HG03378 (cell line): ENCODE data around the gene CABP4.
A peak's percentile ranks its signal among the peaks of the same experiment; 100 is the strongest.
"Not testable (repeated sequence)": the region's sequence is repeated elsewhere in the genome, so short reads cannot be mapped to it uniquely, and the experiment has no call there.

Experiments used
- ATAC-seq: cut with Tn5 transposase; IDR thresholded peaks from one replicate; pipeline ENCODE4 v1.9.1; 2021; ENCODE audit warnings: mild to moderate bottlenecking, moderate library complexity; ENCODE audit not compliant: unreplicated experiment

The CABP4 gene

DNA sequence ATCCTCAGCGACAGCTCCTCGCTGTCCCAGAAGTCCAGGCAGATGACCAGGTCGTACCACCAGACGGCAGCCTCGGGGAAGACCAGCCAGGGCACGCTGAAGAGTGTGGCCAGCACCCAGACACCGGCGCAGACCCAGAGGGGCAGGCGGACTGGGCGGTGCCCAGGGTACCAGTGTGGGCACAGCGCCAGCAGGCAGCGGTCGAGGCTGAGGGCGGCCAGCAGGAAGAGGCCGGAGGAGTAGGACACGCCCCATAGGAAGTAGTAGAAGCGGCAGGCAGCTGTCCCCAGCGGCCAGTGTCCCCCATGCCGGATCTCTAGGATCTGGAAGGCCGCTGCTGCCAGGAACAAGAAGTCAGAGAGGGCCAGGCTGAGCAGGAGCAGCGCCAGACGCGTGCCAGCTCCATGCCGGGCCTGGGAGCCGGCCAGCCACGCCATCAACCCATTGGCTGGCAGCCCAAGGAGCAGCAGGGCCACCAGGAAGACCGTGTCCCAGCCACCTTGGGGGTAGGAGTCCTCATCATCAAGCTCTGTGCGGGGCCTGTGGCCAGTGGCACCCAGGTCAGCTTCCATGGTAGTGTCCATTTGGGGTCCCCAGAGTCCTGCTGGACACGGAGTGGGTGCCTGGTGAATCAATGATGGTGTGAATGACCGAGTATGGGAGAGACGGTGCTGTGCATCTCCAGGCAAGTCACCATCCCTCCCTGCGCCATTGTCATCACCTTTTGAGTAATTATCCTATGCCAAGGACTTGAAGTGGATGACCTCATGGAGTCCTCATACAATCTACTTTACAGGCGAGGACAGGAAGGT, 2.8 kb upstream of the CABP4 start, which contains the start of gene GPR152:
Gene GPR152, minus strand, starts transcription at position 589 of the 812 bp plus-strand sequence. Its CDS starts 5 bp downstream, at position 584.
- no peak for ATAC-seq

DNA sequence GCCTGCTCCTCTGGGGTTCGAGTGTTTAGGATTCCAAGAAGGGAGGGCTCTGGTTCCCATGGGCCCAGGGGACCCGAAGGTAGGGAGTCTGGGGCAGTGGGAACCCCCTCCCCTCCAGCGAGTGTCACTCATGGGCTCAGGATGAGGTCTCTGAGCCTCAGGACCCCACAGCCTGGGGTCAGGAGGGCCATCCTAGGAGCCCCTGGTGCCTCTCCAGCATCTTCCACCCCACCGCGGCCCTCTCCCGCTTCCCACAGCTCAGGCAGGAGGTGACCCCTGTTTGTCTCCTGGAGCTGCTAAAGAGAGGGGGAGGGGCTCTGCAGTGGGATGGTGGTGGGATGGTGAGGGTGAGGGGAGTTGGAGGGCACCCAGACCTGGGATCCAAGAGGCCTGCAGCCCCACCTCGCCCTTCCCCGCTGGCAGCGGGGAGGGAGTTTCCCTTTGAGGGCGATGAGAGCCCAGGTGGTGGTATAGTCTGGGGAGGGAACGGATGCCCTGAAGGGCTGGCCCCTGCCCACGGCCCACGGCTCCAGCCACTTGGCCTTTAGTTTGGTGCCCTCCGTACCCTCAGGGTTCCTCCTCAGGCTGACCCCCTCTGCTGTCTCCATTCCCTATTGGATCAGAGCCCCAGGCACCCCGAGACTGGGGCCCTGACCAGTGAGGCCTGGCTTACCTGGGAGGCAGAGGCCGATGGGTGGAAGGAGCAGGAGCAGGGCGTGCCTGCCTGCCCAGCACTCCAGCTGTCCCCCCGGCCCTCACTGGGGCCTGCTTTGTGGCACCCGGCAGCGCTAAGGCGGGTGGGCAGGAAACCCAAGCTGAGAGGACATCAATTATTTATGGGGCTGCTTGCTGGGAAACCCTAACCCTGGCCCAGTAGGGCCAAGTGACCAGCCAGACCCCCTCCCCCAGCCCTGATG, 1.1 kb upstream of the CABP4 start:
- no peak for ATAC-seq

DNA sequence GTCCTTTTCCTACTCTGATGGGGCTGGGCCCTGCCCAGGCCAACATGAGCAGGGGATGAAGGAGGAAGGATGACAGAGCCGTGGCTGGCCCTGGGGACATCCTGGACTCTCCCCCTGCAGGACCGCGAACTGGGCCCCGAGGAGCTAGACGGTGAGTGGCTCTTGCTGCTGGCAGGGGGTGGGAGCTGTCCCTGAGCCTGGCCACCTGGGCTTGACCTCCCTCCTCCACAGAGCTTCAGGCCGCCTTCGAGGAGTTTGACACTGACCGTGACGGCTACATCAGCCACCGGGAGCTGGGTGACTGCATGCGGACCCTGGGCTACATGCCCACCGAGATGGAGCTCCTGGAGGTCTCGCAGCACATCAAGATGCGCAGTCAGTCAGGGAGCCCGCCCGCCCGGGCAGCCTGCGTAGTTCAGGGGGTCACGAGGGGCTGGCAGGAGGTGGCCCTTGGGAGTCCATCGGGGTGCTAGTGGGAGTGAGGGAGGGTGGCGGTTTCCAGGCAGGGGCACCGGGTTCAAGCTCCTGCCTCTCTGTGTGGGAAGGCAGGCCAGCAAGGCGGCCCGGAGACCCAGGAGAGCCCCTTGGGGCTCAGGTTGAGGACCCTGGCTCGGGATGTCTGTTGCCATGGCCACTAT, 1.0 kb downstream of the CABP4 start:
- ATAC-seq = no peak

DNA sequence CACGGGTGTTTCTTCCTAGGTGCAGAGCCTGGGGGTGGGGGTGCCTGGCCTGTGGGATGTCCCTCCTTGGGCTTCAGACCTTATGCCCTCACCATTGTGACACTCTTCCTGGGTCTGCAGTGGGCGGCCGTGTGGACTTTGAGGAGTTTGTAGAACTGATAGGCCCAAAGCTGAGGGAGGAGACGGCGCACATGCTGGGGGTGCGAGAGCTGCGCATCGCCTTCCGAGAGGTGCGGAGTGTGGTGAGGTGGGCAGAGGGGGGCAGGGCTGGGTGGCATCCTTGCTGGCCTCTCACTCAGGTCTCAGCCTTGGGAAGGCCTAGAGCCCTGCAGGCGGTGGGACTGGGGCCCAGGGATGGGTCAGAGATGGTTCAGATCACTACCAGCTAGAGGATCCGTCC, 2.3 kb downstream of the CABP4 start:
- no peak for ATAC-seq

DNA sequence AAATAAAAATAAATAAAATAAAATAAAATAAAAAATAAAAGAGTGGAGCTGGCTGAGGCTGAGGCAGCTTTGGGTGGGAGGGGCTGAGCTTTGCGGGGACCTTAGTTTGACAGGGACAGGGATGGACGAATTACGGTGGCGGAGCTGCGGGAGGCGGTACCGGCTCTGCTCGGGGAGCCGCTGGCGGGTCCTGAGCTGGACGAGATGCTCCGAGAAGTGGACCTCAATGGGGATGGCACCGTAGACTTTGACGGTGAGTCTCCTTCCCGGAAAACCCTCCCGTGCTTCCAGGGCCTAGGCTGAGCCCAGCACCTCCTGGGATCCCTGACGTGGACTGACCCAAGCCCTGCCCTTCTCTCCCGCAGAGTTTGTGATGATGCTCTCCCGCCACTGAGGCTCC, 3.1 kb downstream of the CABP4 start:
- no peak for ATAC-seq

DNA sequence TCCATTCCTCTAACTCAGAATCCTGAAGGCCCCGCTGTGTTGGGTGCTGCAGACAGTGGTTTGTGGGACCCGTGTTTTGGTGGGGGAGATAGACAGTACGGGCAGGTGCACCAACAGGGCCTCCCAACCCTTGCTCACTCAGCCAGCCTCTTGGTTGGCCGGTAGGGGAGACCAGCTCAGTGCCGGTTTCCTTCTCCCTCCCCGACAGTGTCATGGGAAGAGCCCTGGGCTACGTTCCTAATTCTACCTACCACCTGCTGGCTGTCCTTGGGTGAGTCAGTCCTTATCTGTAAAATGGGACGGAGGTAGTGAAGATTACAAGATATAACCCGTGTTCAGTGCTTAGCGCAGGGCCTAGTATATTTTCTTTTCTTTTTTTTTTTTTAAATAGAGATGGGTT, 8.0 kb downstream of the CABP4 start:
- no peak for ATAC-seq

DNA sequence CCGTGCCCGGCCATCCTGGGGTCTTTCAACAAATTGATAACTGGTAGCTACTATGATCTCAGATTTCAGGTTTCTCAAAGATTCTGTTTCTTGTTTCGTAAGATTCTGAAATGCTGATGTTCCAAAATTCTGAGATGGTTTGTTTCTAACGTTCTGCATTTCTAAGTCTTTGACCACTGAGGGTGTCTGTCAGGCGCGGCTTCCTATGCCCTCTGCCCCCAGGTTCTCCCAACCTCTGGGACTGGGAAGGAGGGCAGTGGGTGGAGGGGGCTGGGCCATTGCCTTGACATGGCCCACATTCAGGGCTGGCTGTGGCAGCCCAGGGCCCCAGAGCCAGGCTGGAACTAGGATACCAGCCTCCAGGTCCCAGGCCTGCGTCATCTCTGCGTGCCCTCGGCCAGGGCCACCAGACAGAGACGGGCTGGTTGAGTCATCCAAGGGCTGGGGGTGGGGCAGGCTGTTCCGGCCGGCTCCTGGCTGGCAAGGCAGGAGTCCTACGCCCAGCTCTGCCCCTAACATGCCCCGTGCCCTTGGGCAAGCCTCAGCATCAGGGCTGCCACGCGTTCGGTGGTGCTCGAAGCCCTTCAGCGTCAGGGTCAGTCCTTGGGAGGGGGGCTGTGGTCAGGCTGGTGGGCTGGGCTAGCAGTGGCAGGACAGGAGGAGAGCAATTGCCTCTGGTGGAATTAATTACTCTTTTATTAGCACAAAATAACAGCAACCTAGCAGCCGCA, 8.7 kb downstream of the CABP4 start:
- no peak for ATAC-seq

DNA sequence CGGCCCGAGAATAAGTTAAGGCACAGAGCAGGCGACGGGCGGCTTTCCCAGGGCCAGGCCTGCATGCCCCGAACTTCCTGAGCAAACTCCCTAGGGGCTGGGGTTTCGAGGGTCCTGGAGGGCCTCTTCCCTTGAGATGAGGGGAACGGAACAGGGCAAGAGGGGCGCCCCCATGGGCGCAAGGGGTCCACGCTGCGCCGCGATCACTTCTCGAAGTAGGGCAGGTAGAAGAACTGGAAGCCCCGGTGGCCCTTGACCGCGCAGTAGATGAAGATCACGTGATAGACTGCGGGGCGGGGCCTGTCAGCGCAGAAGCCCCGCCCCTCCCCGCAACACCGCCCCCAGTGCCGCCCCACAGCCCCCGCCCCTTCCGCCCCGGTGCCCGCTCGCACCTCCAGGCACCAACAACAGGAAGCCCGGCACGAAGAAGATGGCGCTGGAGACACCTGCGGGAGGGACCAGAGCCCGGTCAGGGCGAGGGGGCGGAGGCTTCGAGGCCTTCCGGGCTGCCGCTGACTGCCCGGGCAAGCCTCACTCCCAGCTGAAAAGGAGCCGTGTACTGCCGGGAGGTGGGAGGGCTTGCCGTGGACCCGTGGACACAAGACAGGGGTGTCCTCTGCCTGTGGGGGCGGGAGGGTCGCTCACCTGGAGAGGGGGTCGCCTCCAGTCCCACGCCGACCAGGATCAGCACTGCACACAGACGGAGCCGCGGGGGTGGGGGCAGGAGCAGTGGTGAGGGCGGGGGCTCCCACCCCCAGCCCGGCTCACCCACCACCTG, 9.4 kb downstream of the CABP4 start:
- ATAC-seq = no peak

DNA sequence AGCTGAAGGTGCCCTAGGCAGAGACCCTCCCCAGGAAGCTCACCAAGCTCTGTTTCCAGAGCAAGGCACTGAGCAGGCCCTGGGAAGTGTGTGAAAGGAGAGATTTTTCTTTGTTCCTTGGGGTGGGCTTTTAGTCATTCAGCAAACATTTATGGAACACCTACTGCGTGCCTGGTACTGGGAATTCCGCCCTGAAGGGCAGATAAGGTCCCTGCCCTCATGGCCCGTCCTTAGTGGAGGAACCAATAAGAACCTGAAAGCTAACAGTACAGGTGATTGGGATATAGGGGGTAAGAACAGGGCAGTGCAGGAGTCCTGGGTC, 10.0 kb downstream of the CABP4 start:
- no peak for ATAC-seq

DNA sequence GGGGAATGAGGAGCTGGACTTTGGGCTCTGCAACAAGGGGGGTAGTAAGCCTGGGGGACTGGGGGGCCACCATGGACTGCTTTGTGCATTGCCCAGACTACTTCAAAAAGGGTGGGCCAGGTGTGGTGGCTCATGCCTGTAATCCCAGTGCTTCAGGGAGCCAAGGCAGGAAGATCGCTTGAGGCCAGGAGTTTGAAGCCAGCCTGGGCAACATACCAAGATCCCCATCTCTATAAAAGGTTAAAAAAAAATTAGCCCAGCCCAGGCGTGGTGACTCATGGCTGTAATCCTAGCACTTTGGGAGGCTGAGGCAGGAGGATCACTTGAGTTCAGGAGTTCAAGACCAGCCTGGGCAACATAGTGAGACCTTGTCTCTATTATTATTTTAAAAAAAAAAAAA, 10.4 kb downstream of the CABP4 start:
- ATAC-seq = not testable (repeated sequence)

DNA sequence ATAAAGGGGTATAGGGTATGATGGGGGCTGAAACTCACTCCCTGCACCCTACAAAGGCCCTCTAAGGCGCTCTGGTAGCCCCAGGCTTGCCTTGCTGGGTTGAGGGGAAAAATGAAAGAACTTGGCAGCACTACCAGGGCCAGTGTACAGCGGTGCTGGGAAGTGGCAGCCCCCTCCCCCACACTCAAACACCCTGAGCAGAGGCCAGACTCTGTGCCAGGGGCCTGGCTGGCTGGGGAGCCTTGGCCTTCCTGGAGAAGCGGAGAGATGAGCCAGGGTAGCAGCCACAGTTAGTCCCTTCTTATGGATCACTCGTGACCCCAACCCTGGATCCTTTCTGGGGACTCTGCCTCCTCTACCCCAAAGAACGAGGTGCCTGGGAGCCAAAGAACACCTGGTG, 11.2 kb downstream of the CABP4 start:
- no peak for ATAC-seq

DNA sequence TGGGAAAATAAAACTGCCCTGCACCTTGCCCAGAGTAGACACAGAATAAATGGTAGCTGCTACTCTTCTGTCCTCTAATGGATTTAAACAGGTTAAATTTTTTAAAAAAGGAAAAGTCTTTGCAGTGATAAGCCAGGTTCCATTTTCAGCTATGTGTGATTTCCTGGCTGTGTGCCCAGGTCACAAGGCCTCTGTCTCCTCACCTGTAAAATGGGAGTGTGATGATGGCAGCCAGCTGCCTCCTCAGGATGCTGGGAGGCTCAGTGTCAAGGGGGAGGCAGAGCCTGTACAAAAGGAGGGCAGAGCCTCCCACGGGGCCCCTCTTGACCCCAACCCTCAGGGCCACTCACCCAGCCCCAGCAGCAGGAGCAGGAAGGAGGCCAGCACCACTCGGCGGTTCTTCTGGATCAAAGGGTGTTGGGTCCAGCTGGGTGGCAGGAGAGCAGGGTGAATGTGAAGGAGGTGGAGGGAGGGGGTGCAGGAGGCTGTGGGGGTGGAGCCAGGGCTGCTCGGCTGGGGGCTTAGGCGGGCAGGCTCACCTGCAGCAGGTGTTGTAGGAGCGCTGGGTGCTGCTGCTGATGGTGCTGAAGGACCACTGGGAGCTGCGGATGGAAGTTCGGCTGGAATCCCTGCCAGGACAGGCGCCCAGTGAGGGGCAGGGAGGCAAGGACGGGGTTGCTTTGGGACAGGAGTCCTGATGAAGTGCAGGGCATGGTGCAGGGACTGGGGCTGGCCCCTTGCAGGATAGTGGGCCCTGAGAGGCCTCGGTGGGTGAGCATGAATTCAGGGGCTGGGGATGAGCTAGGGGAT, 12.0 kb downstream of the CABP4 start:
- no peak for ATAC-seq

DNA sequence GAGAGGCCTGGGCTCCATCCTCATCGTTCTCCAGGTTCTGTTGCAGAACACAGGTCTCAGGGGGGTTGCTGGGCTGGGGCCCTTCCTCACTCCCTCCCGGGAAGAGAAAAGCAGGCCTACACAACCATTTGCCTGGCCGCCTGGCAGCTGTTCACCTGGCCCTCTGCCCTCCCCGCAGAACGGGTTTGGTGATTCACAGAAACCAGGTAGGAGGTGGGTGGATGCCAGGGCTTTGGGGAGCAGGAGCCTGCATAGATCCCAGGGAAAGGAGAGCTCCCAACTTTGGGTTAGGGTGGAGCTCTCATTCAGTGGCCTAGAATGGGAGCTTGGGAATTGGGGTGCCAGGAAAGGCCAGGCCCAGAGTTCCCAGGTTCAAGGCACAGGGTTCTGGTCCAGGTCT, 12.9 kb downstream of the CABP4 start:
- no peak for ATAC-seq

DNA sequence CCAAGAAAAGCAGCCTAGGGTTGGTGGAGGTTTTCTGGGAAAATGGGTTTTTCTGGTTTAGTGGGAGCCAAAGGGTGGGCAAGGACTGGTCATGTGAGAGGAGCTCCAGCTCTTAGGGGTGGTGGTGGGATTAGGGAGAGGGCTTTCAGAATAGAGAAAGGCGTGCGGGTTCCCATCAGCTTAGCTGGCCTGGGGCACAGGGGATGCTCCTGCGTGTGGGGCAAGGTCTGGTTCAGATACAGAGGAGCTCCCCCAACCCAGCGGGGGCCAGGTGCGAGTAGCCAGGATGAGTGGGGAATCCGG, 13.3 kb downstream of the CABP4 start:
- peak; percentile 2 for ATAC-seq

DNA sequence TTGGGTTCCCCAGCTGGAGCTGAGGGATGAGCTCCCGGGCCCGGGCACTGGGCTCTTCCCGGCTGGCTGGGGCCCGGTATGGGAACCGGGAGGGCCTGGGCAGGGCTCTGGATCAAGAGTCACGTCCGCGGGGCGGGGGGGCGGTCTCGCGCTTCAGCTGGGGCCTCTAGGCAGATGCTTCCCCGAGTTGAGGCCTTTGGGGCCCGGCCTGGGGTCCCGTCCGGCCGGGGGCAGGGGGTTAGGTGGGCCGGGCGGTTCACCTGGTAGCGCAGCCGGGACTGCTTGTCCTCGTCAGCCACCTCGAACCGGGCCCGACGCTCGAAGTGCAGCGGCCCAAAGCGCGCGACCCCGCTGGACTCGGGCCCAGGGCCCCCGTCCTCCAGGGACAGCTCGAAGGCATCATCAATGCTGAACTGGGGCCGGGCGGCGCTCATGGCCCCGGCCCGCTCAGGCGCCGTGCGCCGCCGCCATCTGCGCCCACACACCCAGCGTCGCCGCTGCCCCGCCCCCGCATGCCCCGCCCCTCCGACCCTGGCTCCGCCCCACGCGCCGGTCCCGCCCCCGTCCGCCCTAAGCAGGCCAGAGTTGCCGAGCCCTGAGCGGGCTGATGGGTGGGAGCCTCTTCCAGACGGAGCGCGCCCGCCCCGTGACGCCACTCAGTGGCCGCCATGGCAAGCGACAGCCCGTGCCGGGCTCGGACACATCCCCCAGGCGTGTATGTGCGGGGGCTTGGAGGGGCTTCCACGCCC, 13.8 kb downstream of the CABP4 start, which contains the start of gene TMEM134:
Gene TMEM134, minus strand, starts transcription at position 493 of the 749 bp plus-strand sequence. Its CDS starts 59 bp downstream, at position 434.
- peak; percentile 49 for ATAC-seq

DNA sequence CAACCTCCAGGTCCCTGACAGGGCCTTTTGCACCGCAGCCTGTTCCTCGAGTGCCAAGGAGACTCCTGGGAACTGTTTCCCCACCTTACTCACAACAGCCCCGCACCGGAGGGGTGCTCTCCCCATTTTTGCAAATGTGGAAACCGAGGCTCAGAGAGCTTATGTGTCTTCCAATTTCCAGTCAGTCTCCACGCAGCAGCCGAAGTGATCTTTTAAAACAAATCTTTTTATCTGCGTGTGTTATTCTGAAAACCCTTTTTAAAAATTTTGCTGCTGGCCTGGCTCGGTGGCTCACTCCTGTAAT, 14.3 kb downstream of the CABP4 start:
- peak; percentile 19 for ATAC-seq

DNA sequence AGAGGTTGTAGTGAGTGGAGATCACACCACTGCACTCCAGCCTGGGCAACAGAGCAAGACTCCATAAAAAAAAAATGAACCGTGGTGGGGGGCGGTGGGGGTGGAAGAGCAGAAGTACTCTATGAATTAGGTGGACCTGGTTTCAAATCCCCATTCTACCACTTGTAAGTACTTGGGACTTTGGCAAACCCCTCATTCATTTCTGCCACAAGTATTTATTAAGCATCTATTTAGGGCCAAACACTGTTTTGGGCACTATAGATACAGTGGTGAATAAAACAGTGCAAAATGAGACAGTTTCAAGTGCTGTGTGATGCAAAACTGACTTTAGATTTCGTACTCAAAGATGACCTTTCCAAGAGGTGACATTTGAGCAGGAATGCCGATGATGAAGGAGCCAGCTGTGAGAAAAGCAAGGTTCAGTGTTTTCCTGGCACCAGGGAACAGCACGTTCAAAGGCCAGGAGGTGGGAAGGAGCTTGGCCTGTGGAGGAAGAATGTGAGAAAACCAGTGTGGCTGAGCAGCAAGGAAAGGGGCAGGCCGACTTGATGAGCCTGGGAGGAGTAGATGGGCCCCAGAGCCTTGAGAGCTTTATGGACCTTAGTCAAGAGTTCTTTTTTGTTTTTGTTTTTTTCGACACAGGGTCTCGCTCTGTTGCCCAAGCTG, 15.3 kb downstream of the CABP4 start:
- ATAC-seq = no peak

DNA sequence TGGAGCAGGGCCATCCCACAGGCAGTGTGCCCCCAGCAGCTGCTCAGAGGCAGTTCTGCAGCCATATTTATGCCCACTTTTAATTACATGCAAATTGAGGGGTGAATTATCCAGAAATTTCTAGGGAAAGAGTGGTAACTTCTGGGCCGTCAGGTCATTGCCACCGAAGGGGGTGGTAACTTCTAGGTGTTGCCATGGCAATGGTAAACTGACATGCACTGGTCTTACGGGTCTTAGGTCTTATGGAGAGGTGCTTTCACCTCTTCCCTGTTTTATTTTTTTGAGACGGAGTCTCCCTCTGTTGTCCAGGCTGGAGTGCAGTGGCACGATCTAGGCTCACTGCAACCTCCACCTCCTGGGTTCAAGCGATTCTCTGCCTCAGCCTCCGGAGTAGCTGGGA, 17.7 kb downstream of the CABP4 start:
- ATAC-seq = no peak
